ENCODE data around the gene CAMSAP2. TPM values are rescaled to one million over a fixed set of nuclear protein-coding genes. Genes with fewer than 3 reads are reported as not detected.

CAMSAP2 gene
- total and polyA plus RNA-seq, 10 of the 15 experiments (the other 5 are each of a cell fraction or from before 2014, with no cell fraction given), result 3.9 to 19.8 (median 8.0) TPM

DNA sequence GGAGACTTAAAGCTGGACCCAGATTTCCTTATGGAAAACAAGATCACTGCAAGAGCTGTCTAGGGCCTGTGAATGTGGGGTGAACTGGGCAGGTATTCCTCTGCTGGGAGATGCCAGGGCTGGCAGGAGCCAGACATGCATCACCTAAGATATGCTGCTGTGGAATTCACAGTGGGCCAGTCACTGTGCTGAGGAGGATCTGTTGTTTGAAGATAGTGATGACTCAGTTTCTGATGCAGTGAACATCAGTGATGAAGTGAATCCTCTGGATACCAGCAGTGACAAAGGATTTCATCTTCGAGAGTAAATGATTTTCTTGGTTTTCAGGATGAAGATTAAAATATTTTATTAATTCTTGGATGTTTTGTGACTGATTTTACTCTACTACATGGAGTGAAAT is 29.9 kb upstream of the CAMSAP2 start:
- Histone ChIP-seq H3K9ac (ENCODE audit: control insufficient read depth, insufficient read depth, low read length) (no peak overlapping the region), H3K4me3 (no peak overlapping the region), H2AFZ (ENCODE audit: control insufficient read depth, low read depth, low read length) (no peak overlapping the region), H3K79me2 (ENCODE audit: control insufficient read depth, insufficient read depth, low read length) (no peaks in the 10 kb centered on the region), H3K27me3 (replicated peaks in 1 of 2; ENCODE audit: control insufficient read depth in 2 of 2, insufficient read depth in 2 of 2, low read length in 1 of 2) (no peaks in the 10 kb centered on the region), H3K9me3 (replicated peaks; ENCODE audit: control insufficient read depth, insufficient read depth, low read length) (no peaks in the 10 kb centered on the region), H3K4me1 (ENCODE audit: control insufficient read depth, insufficient read depth, low read length) (no peaks in the 10 kb centered on the region), H3K27ac (ENCODE audit: control insufficient read depth, insufficient read depth) (no peak overlapping the region), H4K20me1 (ENCODE audit: control insufficient read depth, insufficient read depth) (no peaks in the 10 kb centered on the region), H3K36me3 (ENCODE audit: control insufficient read depth in 2 of 2, insufficient read depth in 2 of 2, low read length in 1 of 2) (no peaks in the 10 kb centered on the region), H3K4me2 (ENCODE audit: control insufficient read depth, insufficient read depth) (no peak overlapping the region)
- ATAC-seq (no peak), FAIRE-seq (no peak), DNase-seq (ENCODE audit: low read depth, low spot score) (no peak)
- SMC1A ChIA-PET (ENCODE audit: uncharacterized antibody, unreplicated experiment), result interaction anchor here (1.7 kb wide), 1 partner anchor 29 kb away, joined by 4 read pairs; no protein-coding TSS in a partner anchor
- WGBS (ENCODE audit: insufficient coverage, insufficient replicate concordance, low lambda C conversion rate, missing lambda C conversion rate), result 46% methylated on average over 1 of the region's 1 CpG
- RAD21 ChIA-PET (ENCODE audit: unreplicated experiment), result no interaction called here
- CTCF ChIA-PET, result no interaction called here
- POLR2A ChIA-PET, result no interaction called here
- no TSS peak for BruUV-seq (replicated peaks)
- intact Hi-C loops (cut with micrococcal nuclease; ENCODE audit: unreplicated experiment), result no loop called here
- in situ Hi-C loops (cut with MboI), result no loop called here
- no peak for TF ChIP-seq CBX5 (IDR thresholded peaks at IDR 0.05; ENCODE audit: low read depth)
- TF ChIP-seq TAF1 (IDR thresholded peaks at IDR 0.05; ENCODE audit: borderline replicate concordance, low read depth, low read length), result no peak
- no peak for TF ChIP-seq GABPA (IDR thresholded peaks at IDR 0.05; ENCODE audit: low read depth)
- TF ChIP-seq, protein P1, sequence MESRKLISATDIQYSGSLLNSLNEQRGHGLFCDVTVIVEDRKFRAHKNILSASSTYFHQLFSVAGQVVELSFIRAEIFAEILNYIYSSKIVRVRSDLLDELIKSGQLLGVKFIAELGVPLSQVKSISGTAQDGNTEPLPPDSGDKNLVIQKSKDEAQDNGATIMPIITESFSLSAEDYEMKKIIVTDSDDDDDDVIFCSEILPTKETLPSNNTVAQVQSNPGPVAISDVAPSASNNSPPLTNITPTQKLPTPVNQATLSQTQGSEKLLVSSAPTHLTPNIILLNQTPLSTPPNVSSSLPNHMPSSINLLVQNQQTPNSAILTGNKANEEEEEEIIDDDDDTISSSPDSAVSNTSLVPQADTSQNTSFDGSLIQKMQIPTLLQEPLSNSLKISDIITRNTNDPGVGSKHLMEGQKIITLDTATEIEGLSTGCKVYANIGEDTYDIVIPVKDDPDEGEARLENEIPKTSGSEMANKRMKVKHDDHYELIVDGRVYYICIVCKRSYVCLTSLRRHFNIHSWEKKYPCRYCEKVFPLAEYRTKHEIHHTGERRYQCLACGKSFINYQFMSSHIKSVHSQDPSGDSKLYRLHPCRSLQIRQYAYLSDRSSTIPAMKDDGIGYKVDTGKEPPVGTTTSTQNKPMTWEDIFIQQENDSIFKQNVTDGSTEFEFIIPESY (IDR thresholded peaks at IDR 0.05), result no peak
- TF ChIP-seq, protein P2, sequence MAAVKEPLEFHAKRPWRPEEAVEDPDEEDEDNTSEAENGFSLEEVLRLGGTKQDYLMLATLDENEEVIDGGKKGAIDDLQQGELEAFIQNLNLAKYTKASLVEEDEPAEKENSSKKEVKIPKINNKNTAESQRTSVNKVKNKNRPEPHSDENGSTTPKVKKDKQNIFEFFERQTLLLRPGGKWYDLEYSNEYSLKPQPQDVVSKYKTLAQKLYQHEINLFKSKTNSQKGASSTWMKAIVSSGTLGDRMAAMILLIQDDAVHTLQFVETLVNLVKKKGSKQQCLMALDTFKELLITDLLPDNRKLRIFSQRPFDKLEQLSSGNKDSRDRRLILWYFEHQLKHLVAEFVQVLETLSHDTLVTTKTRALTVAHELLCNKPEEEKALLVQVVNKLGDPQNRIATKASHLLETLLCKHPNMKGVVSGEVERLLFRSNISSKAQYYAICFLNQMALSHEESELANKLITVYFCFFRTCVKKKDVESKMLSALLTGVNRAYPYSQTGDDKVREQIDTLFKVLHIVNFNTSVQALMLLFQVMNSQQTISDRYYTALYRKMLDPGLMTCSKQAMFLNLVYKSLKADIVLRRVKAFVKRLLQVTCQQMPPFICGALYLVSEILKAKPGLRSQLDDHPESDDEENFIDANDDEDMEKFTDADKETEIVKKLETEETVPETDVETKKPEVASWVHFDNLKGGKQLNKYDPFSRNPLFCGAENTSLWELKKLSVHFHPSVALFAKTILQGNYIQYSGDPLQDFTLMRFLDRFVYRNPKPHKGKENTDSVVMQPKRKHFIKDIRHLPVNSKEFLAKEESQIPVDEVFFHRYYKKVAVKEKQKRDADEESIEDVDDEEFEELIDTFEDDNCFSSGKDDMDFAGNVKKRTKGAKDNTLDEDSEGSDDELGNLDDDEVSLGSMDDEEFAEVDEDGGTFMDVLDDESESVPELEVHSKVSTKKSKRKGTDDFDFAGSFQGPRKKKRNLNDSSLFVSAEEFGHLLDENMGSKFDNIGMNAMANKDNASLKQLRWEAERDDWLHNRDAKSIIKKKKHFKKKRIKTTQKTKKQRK (IDR thresholded peaks at IDR 0.05; ENCODE audit: low read depth, low read length), result no peak
- TF ChIP-seq, protein P3, sequence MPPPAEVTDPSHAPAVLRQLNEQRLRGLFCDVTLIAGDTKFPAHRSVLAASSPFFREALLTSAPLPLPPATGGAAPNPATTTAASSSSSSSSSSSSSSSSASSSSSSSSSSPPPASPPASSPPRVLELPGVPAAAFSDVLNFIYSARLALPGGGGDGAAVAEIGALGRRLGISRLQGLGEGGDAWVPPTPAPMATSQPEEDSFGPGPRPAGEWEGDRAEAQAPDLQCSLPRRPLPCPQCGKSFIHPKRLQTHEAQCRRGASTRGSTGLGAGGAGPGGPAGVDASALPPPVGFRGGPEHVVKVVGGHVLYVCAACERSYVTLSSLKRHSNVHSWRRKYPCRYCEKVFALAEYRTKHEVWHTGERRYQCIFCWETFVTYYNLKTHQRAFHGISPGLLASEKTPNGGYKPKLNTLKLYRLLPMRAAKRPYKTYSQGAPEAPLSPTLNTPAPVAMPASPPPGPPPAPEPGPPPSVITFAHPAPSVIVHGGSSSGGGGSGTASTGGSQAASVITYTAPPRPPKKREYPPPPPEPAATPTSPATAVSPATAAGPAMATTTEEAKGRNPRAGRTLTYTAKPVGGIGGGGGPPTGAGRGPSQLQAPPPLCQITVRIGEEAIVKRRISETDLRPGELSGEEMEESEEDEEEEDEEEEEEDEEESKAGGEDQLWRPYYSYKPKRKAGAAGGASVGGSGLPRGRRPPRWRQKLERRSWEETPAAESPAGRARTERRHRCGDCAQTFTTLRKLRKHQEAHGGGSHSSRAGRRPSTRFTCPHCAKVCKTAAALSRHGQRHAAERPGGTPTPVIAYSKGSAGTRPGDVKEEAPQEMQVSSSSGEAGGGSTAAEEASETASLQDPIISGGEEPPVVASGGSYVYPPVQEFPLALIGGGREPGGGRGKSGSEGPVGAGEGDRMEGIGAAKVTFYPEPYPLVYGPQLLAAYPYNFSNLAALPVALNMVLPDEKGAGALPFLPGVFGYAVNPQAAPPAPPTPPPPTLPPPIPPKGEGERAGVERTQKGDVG (CRISPR knock-in tag; IDR thresholded peaks at IDR 0.05), result no peak
- TF ChIP-seq, protein P4, sequence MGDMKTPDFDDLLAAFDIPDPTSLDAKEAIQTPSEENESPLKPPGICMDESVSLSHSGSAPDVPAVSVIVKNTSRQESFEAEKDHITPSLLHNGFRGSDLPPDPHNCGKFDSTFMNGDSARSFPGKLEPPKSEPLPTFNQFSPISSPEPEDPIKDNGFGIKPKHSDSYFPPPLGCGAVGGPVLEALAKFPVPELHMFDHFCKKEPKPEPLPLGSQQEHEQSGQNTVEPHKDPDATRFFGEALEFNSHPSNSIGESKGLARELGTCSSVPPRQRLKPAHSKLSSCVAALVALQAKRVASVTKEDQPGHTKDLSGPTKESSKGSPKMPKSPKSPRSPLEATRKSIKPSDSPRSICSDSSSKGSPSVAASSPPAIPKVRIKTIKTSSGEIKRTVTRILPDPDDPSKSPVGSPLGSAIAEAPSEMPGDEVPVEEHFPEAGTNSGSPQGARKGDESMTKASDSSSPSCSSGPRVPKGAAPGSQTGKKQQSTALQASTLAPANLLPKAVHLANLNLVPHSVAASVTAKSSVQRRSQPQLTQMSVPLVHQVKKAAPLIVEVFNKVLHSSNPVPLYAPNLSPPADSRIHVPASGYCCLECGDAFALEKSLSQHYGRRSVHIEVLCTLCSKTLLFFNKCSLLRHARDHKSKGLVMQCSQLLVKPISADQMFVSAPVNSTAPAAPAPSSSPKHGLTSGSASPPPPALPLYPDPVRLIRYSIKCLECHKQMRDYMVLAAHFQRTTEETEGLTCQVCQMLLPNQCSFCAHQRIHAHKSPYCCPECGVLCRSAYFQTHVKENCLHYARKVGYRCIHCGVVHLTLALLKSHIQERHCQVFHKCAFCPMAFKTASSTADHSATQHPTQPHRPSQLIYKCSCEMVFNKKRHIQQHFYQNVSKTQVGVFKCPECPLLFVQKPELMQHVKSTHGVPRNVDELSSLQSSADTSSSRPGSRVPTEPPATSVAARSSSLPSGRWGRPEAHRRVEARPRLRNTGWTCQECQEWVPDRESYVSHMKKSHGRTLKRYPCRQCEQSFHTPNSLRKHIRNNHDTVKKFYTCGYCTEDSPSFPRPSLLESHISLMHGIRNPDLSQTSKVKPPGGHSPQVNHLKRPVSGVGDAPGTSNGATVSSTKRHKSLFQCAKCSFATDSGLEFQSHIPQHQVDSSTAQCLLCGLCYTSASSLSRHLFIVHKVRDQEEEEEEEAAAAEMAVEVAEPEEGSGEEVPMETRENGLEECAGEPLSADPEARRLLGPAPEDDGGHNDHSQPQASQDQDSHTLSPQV (IDR thresholded peaks at IDR 0.05), result no peak
- no peak for TF ChIP-seq HDGF (IDR thresholded peaks at IDR 0.05)
- TF ChIP-seq, protein P5, sequence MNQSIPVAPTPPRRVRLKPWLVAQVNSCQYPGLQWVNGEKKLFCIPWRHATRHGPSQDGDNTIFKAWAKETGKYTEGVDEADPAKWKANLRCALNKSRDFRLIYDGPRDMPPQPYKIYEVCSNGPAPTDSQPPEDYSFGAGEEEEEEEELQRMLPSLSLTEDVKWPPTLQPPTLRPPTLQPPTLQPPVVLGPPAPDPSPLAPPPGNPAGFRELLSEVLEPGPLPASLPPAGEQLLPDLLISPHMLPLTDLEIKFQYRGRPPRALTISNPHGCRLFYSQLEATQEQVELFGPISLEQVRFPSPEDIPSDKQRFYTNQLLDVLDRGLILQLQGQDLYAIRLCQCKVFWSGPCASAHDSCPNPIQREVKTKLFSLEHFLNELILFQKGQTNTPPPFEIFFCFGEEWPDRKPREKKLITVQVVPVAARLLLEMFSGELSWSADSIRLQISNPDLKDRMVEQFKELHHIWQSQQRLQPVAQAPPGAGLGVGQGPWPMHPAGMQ (IDR thresholded peaks at IDR 0.05; ENCODE audit: borderline replicate concordance), result no peak
- no peak for TF ChIP-seq EED (IDR thresholded peaks at IDR 0.05; ENCODE audit: low read depth)

Measured in GM12878 (cell line).